MM.1S (cell line): Measurements from ENCODE around the gene TMEM121.

ENCODE experiments used
- DNase-seq: peaks from one replicate; pipeline ENCODE4 v3.0.0-alpha.2; 2015
- H2AFZ ChIP-seq: fragments of 300-600 bp; sonication (generic); 2 replicates; pipeline ENCODE4 v1.6.0; 2016; ENCODE audit warnings: antibody characterized with exemption, low read length
- H3F3A ChIP-seq: fragments of 300-600 bp; sonication (generic); 2 replicates; pipeline ENCODE4 v1.6.1; 2016; ENCODE audit warnings: mild to moderate bottlenecking, antibody characterized with exemption, low read length, moderate library complexity, mixed read lengths; ENCODE audit not compliant: insufficient read depth
- H3K27ac ChIP-seq: fragments of 300-600 bp; sonication (generic); 2 replicates; pipeline ENCODE4 v1.5.1; 2016; ENCODE audit warnings: mild to moderate bottlenecking, low read length
- H3K27me3 ChIP-seq: fragments of 300-600 bp; sonication (generic); replicated peaks from 2 replicates; pipeline ENCODE4 v1.6.0; 2016; ENCODE audit warnings: low read length; ENCODE audit not compliant: insufficient read depth
- H3K36me3 ChIP-seq: fragments of 300-600 bp; sonication (generic); replicated peaks from 2 replicates; pipeline ENCODE4 v1.6.1; 2016; ENCODE audit warnings: mild to moderate bottlenecking, low read length, mixed read lengths; ENCODE audit not compliant: insufficient read depth
- H3K4me1 ChIP-seq: fragments of 300-600 bp; sonication (generic); 2 replicates; pipeline ENCODE4 v1.6.1; 2016; ENCODE audit warnings: low read length, mixed read lengths
- H3K4me2 ChIP-seq: fragments of 300-600 bp; sonication (generic); 2 replicates; pipeline ENCODE4 v1.6.0; 2016; ENCODE audit warnings: low read depth, low read length
- H3K4me3 ChIP-seq: fragments of 300-600 bp; sonication (generic); 2 replicates; pipeline ENCODE4 v1.5.1; 2016; ENCODE audit warnings: low read length, mixed read lengths
- H3K79me2 ChIP-seq: fragments of 300-600 bp; sonication (generic); 2 replicates; pipeline ENCODE4 v1.6.1; 2016; ENCODE audit warnings: mixed run types, low read length, mixed read lengths
- H3K9ac ChIP-seq: fragments of 300-600 bp; sonication (generic); 2 replicates; pipeline ENCODE4 v1.6.1; 2016; ENCODE audit warnings: low read length, mixed read lengths
- H3K9me2 ChIP-seq: fragments of 300-600 bp; sonication (generic); replicated peaks from 2 replicates; pipeline ENCODE4 v1.6.1; 2016; ENCODE audit warnings: mild to moderate bottlenecking, low read length, mixed read lengths; ENCODE audit not compliant: insufficient read depth
- H3K9me3 ChIP-seq: fragments of 300-600 bp; sonication (generic); replicated peaks from 2 replicates; pipeline ENCODE4 v1.6.1; 2016; ENCODE audit warnings: mild to moderate bottlenecking, low read length, mixed read lengths; ENCODE audit not compliant: insufficient read depth
- H4K20me1 ChIP-seq: fragments of 300-600 bp; sonication (generic); 2 replicates; pipeline ENCODE4 v1.6.1; 2016; ENCODE audit warnings: mild to moderate bottlenecking, low read length, moderate library complexity, mixed read lengths; ENCODE audit not compliant: insufficient read depth
- CTCF ChIP-seq: fragments of 300-600 bp; sonication (generic); IDR thresholded peaks from 2 replicates; pipeline ENCODE4 v1.5.1; 2016; ENCODE audit warnings: antibody characterized with exemption, low read length, mixed read lengths
- EZH2 ChIP-seq: fragments of 300-600 bp; sonication (generic); optimal IDR thresholded peaks from 2 replicates; pipeline ENCODE3; 2017; ENCODE audit warnings: low read depth, mild to moderate bottlenecking, antibody characterized with exemption, low read length, mixed read lengths
- EZH2phosphoT487 ChIP-seq: fragments of 300-600 bp; sonication (generic); IDR thresholded peaks from 2 replicates; pipeline ENCODE4 v1.6.1; 2018; ENCODE audit warnings: antibody characterized with exemption, low read length

The TMEM121 gene

GRCh38 chr14:105480807-105481801 lies 45.3 kb upstream of the TMEM121 start:
- Histone ChIP-seq H3K4me1 (peaks cover 6% of the 10 kb centered on the region; the same call in 1 of the 2 replicates), H3F3A (no peaks in the 10 kb centered on the region), H4K20me1 (no peaks in the 10 kb centered on the region), H2AFZ (peak overlapping the region; percentile 34; the same call in 1 of the 2 replicates), H3K4me2 (peak overlapping the region; percentile 99), H3K9me2 (no peaks in the 10 kb centered on the region), H3K36me3 (no peaks in the 10 kb centered on the region), H3K27ac (peak overlapping the region; percentile 61), H3K27me3 (peaks cover 38% of the 10 kb centered on the region), H3K79me2 (no peaks in the 10 kb centered on the region), H3K4me3 (peak overlapping the region; percentile 64), H3K9me3 (no peaks in the 10 kb centered on the region), H3K9ac (peak overlapping the region; percentile 98)
- peak; percentile 53 for DNase-seq
- TF ChIP-seq EZH2phosphoT487: no peak
- peak; percentile 83 for TF ChIP-seq CTCF
- no peak for TF ChIP-seq EZH2

- H3F3A ChIP-seq: no peaks in the 10 kb centered on the region
- peaks cover 6% of the 10 kb centered on the region; the same call in 1 of the 2 replicates for H3K4me1 ChIP-seq
- H3K4me2 ChIP-seq: peak overlapping the region; percentile 55; the same call in 1 of the 2 replicates
- H3K4me3 ChIP-seq: no peak overlapping the region
- TF ChIP-seq EZH2phosphoT487: no peak
- TF ChIP-seq EZH2: no peak
- TF ChIP-seq CTCF: no peak
- peak overlapping the region; percentile 98 for H3K9ac ChIP-seq
- H3K9me3 ChIP-seq: no peaks in the 10 kb centered on the region
- H2AFZ ChIP-seq: no peak overlapping the region
- peak; percentile 84 for DNase-seq
- peaks cover 33% of the 10 kb centered on the region for H3K27me3 ChIP-seq
- no peaks in the 10 kb centered on the region for H3K79me2 ChIP-seq
- peak overlapping the region; percentile 47; the same call in 1 of the 2 replicates for H3K27ac ChIP-seq
- no peaks in the 10 kb centered on the region for H3K9me2 ChIP-seq
- no peaks in the 10 kb centered on the region for H4K20me1 ChIP-seq
- H3K36me3 ChIP-seq: no peaks in the 10 kb centered on the region
Measured at GRCh38 chr14:105481886-105482457, 44.4 kb upstream of the TMEM121 start.

GRCh38 chr14:105482486-105483110 lies 43.8 kb upstream of the TMEM121 start:
- H3K9ac ChIP-seq: peak overlapping the region; percentile 98
- TF ChIP-seq EZH2 (no peak), EZH2phosphoT487 (no peak), CTCF (no peak)
- no peaks in the 10 kb centered on the region for H3K79me2 ChIP-seq
- peaks cover 6% of the 10 kb centered on the region; the same call in 1 of the 2 replicates for H3K4me1 ChIP-seq
- no peak overlapping the region for H3K4me3 ChIP-seq
- peak overlapping the region; percentile 47; the same call in 1 of the 2 replicates for H3K27ac ChIP-seq
- H3K36me3 ChIP-seq: no peaks in the 10 kb centered on the region
- no peak overlapping the region for H2AFZ ChIP-seq
- H3K9me2 ChIP-seq: no peaks in the 10 kb centered on the region
- H4K20me1 ChIP-seq: no peaks in the 10 kb centered on the region
- peaks cover 29% of the 10 kb centered on the region for H3K27me3 ChIP-seq
- peak overlapping the region; percentile 55; the same call in 1 of the 2 replicates for H3K4me2 ChIP-seq
- H3F3A ChIP-seq: no peaks in the 10 kb centered on the region
- no peaks in the 10 kb centered on the region for H3K9me3 ChIP-seq
- no peak for DNase-seq
